GOT3 (cell line): ENCODE data around the gene GALNT8.

ENCODE experiments used
- DNase-seq: peaks from one replicate; lab custom pipeline; 2025; ENCODE audit warnings: mixed read lengths; lab: John Stamatoyannopoulos, UW

GALNT8 gene

GRCh38 chr12:4796694-4797482, 76.7 kb downstream of the GALNT8 start:
- no peak for DNase-seq

- DNase-seq = no peak
These were observed 80.4 kb downstream of the GALNT8 start for GRCh38 chr12:4800555-4800954.

GRCh38 chr12:4802841-4803240, 82.6 kb downstream of the GALNT8 start:
- no peak for DNase-seq

GRCh38 chr12:4806439-4807115, 86.4 kb downstream of the GALNT8 start:
- DNase-seq = no peak

- no peak for DNase-seq
These were observed 87.0 kb downstream of the GALNT8 start for GRCh38 chr12:4807116-4807783.

GRCh38 chr12:4807813-4808212, 87.6 kb downstream of the GALNT8 start:
- DNase-seq = no peak

- DNase-seq = no peak
These were observed 88.8 kb downstream of the GALNT8 start for GRCh38 chr12:4809013-4809448.

GRCh38 chr12:4809449-4810218, 89.4 kb downstream of the GALNT8 start:
- no peak for DNase-seq

- no peak for DNase-seq
These were observed 90.0 kb downstream of the GALNT8 start for GRCh38 chr12:4810219-4810671.

GRCh38 chr12:4812624-4813327, 92.6 kb downstream of the GALNT8 start:
- no peak for DNase-seq

GRCh38 chr12:4813741-4814140, 93.5 kb downstream of the GALNT8 start:
- no peak for DNase-seq

- no peak for DNase-seq
These were observed 94.3 kb downstream of the GALNT8 start for GRCh38 chr12:4814485-4814884.

GRCh38 chr12:4816744-4817525, 96.7 kb downstream of the GALNT8 start:
- no peak for DNase-seq

- no peak for DNase-seq
These were observed 97.7 kb downstream of the GALNT8 start for GRCh38 chr12:4817880-4818279.

- peak; percentile 9 for DNase-seq
These were observed 99.5 kb downstream of the GALNT8 start for GRCh38 chr12:4819654-4820053.

GRCh38 chr12:4820971-4821370, 100.8 kb downstream of the GALNT8 start:
- no peak for DNase-seq
